ENCODE data around the gene ALDOA. TPM values are rescaled to one million over a fixed set of nuclear protein-coding genes. Genes with fewer than 3 reads are reported as not detected.

ALDOA gene
- total and polyA plus RNA-seq, 10 of the 15 experiments (the other 5 are each of a cell fraction or from before 2014, with no cell fraction given), result 218 to 2,339 (median 1,095) TPM

DNA sequence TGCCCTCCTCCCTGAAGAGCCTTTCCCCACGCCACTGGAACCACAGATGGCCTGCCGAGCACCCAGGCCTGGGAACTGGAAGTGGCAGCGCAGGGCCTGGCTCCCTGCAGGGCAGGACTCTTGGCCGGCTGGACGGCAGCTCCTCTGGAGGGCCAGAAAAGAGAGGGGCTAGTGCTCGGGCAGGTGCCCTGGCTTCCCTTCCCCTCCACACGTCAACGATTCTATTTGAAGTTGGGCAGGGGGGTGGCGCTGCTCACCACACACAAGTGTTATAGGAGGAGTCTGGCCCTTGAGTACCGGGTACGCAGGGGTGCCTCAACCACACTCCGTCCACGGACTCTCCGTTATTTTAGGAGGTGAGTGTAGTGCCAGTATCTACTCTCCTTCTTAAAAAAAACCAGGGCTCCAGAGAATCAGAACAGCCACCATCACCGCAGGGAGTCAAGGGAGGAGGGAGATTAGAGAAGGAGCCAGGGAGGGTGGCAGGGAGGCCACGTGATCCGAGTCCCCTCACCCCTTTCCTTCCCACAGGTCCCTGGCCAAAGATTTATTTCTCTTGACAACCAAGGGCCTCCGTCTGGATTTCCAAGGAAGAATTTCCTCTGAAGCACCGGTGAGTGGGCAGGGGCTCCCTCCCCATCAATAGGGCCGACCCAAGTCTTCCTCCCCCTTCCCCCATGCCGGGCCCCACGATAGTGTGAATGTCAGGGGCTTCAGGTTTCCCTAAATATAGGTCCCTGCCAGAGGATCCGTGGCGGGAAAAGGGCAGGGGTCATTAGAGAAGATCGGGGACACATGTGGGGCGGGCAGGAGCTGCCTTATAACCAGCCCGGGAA lies 1.4 kb upstream of the ALDOA start (continued):
- TF ChIP-seq SMC3 (IDR thresholded peaks at IDR 0.05; ENCODE audit: borderline replicate concordance, low read length), result 0 out of 2 replicates have a peak, but pooled peaks have one; percentile 3
- no peak for TF ChIP-seq ZNF24 (IDR thresholded peaks at IDR 0.05)
- peak; percentile 85 for TF ChIP-seq MEF2B (IDR thresholded peaks at IDR 0.05; ENCODE audit: partially characterized antibody, poor library complexity, severe bottlenecking)
- TF ChIP-seq DPF2 (IDR thresholded peaks at IDR 0.05), result peak; percentile 52; the same call in 1 of the 2 replicates
- TF ChIP-seq POLR2AphosphoS5 (IDR thresholded peaks at IDR 0.05; ENCODE audit: low read length), result peak; percentile 81; the same call in 1 of the 2 replicates
- TF ChIP-seq, protein P1, sequence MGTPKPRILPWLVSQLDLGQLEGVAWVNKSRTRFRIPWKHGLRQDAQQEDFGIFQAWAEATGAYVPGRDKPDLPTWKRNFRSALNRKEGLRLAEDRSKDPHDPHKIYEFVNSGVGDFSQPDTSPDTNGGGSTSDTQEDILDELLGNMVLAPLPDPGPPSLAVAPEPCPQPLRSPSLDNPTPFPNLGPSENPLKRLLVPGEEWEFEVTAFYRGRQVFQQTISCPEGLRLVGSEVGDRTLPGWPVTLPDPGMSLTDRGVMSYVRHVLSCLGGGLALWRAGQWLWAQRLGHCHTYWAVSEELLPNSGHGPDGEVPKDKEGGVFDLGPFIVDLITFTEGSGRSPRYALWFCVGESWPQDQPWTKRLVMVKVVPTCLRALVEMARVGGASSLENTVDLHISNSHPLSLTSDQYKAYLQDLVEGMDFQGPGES (IDR thresholded peaks at IDR 0.05), result no peak
- TF ChIP-seq GATAD2B (conservative IDR thresholded peaks at IDR 0.05; ENCODE audit: low read depth), result peak; percentile 22; the same call in 1 of the 2 replicates
- no peak for TF ChIP-seq BRCA1 (IDR thresholded peaks at IDR 0.05; ENCODE audit: low read depth, low read length)
- peak; percentile 86; the same call in 1 of the 2 replicates for TF ChIP-seq HDGF (IDR thresholded peaks at IDR 0.05)
- TF ChIP-seq CREB1 (IDR thresholded peaks at IDR 0.05; ENCODE audit: low read depth), result peak; percentile 33; the same call in 1 of the 2 replicates
- TF ChIP-seq TAF1 (IDR thresholded peaks at IDR 0.05; ENCODE audit: borderline replicate concordance, low read depth, low read length), result 0 out of 2 replicates have a peak, but pooled peaks have one; percentile 48
- TF ChIP-seq, protein P2, sequence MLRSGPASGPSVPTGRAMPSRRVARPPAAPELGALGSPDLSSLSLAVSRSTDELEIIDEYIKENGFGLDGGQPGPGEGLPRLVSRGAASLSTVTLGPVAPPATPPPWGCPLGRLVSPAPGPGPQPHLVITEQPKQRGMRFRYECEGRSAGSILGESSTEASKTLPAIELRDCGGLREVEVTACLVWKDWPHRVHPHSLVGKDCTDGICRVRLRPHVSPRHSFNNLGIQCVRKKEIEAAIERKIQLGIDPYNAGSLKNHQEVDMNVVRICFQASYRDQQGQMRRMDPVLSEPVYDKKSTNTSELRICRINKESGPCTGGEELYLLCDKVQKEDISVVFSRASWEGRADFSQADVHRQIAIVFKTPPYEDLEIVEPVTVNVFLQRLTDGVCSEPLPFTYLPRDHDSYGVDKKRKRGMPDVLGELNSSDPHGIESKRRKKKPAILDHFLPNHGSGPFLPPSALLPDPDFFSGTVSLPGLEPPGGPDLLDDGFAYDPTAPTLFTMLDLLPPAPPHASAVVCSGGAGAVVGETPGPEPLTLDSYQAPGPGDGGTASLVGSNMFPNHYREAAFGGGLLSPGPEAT (IDR thresholded peaks at IDR 0.05; ENCODE audit: low read depth), result peak; percentile 61; the same call in 1 of the 2 replicates
- TF ChIP-seq POLR2A (IDR thresholded peaks at IDR 0.05; ENCODE audit: low read depth, low read length), result peak; percentile 72
- no peak for TF ChIP-seq BACH1 (IDR thresholded peaks at IDR 0.05; ENCODE audit: borderline replicate concordance)
- TF ChIP-seq, protein P3, sequence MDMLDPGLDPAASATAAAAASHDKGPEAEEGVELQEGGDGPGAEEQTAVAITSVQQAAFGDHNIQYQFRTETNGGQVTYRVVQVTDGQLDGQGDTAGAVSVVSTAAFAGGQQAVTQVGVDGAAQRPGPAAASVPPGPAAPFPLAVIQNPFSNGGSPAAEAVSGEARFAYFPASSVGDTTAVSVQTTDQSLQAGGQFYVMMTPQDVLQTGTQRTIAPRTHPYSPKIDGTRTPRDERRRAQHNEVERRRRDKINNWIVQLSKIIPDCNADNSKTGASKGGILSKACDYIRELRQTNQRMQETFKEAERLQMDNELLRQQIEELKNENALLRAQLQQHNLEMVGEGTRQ (IDR thresholded peaks at IDR 0.05; ENCODE audit: borderline replicate concordance, low read depth, low read length), result peak; percentile 56
- TF ChIP-seq RELA (IDR thresholded peaks at IDR 0.05; ENCODE audit: borderline replicate concordance, partially characterized antibody), result no peak
- TF ChIP-seq CHD2 (IDR thresholded peaks at IDR 0.05; ENCODE audit: borderline replicate concordance, low read depth, low read length), result 0 out of 2 replicates have a peak, but pooled peaks have one; percentile 32
- peak; percentile 31 to 32; a peak in 1 of 4 replicates for TF ChIP-seq IKZF2 (IDR thresholded peaks at IDR 0.05)
- TF ChIP-seq EGR1 (IDR thresholded peaks at IDR 0.05; ENCODE audit: borderline replicate concordance in 1 of 2, low read depth in 2 of 2, low read length in 2 of 2), result no peak
- 0 out of 2 replicates have a peak, but pooled peaks have one; percentile 8 for TF ChIP-seq YY1 (IDR thresholded peaks at IDR 0.05; ENCODE audit: low read depth, low read length)
- no peak for TF ChIP-seq RBBP5 (conservative IDR thresholded peaks at IDR 0.05)
- TF ChIP-seq LARP7 (IDR thresholded peaks at IDR 0.05), result 0 out of 2 replicates have a peak, but pooled peaks have one; percentile 44
- TF ChIP-seq ATF7 (IDR thresholded peaks at IDR 0.05; ENCODE audit: low read depth), result peak; percentile 45; the same call in 1 of the 2 replicates
- peak; percentile 34; the same call in 1 of the 2 replicates for TF ChIP-seq CBFB (IDR thresholded peaks at IDR 0.05; ENCODE audit: low read depth)
- no peak for TF ChIP-seq JUNB (IDR thresholded peaks at IDR 0.05)
- no peak for TF ChIP-seq ZZZ3 (IDR thresholded peaks at IDR 0.05; ENCODE audit: control insufficient read depth, insufficient read length, low read depth)
- TF ChIP-seq MXI1 (IDR thresholded peaks at IDR 0.05; ENCODE audit: low read depth, low read length), result peak; percentile 57
- no peak for TF ChIP-seq EED (IDR thresholded peaks at IDR 0.05; ENCODE audit: low read depth)

Measured in GM12878 (cell line).